Measurements from ENCODE around the gene TOB1.

- TF ChIP-seq CTCF (IDR thresholded peaks at IDR 0.05 in 2 of 3, conservative IDR thresholded peaks at IDR 0.05 in 1 of 3; ENCODE audit: borderline replicate concordance in 1 of 3, insufficient read depth in 1 of 3, low read depth in 2 of 3, low read length in 2 of 3) = no peak
- TF ChIP-seq POLR2A (IDR thresholded peaks at IDR 0.05; ENCODE audit: borderline replicate concordance, extremely low read depth, insufficient read depth, insufficient read length) = no peak
- TF ChIP-seq EZH2 (IDR thresholded peaks at IDR 0.05) = no peak
- TF ChIP-seq EZH2phosphoT487 (IDR thresholded peaks at IDR 0.05; ENCODE audit: borderline replicate concordance) = no peak
- TF ChIP-seq, protein P1, sequence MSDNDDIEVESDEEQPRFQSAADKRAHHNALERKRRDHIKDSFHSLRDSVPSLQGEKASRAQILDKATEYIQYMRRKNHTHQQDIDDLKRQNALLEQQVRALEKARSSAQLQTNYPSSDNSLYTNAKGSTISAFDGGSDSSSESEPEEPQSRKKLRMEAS (IDR thresholded peaks at IDR 0.05) = no peak
- no peak for TF ChIP-seq TCF7L2 (IDR thresholded peaks at IDR 0.05; ENCODE audit: borderline replicate concordance, extremely low read depth, insufficient read depth, insufficient read length)
Measured at GRCh38 chr17:50913120-50913519, 47.0 kb upstream of the TOB1 start.
